ENCODE measurements around the gene GMDS.

The GMDS gene

DNA sequence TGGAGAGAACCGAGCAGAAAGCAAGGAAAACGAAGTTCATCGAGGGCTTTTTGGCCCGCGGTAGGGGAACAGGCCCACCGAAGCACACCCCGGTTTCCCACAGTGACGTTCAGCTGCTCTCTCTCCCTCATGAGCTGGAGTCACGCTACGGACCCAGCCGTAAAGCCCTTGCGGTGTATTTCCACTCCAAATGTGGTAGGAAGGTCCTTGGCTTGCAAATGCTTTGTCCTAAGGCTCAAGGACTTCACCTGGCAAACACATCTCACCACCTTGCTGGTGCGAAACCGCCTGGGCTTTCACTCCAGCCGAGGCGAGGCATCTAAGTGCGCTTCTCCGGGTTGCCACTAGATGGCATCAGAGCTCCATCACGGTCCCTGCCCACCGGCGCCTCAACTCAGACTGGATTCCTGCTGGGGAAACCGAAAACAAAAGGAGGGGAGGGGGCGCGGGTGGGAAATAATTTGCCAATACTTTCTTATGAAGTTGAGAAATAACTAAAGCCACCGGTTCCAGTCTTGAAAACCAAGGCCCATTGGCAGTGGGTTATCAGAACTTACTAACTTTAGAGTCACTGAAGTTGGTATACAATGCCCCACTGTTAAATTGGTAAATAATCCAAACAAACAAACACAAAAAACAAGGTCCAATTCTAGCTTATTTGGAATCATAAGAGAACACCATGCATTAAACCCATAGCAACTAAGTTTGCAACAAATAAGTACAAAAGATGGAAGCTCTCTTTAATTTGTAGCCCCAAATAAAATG is 649.1 kb downstream of the GMDS start:
- no peaks in the 10 kb centered on the region for H3K27me3 ChIP-seq (ENCODE audit: low read depth, low read length)
- H3K79me2 ChIP-seq (ENCODE audit: low read length): no peaks in the 10 kb centered on the region
- H3K9ac ChIP-seq (ENCODE audit: low read length): no peak overlapping the region
- H4K20me1 ChIP-seq (ENCODE audit: insufficient read depth, low read length): no peaks in the 10 kb centered on the region
- peak overlapping the region; percentile 66 for H3K4me3 ChIP-seq (ENCODE audit: low read length)
- H3K27ac ChIP-seq (ENCODE audit: low read length): no peak overlapping the region
- H3K36me3 ChIP-seq (replicated peaks; ENCODE audit: low read depth, low read length): no peaks in the 10 kb centered on the region
- H3K4me1 ChIP-seq (ENCODE audit: low read length): 0 out of 2 replicates have a peak, but pooled peaks cover 6% of the 10 kb centered on the region
- no peak overlapping the region for H2AFZ ChIP-seq (ENCODE audit: low read depth, low read length)
- no peaks in the 10 kb centered on the region for H3K9me3 ChIP-seq (ENCODE audit: insufficient read depth, low read length)
- peak overlapping the region; percentile 76 for H3K4me2 ChIP-seq (ENCODE audit: low read length)
- TF ChIP-seq, protein P1, sequence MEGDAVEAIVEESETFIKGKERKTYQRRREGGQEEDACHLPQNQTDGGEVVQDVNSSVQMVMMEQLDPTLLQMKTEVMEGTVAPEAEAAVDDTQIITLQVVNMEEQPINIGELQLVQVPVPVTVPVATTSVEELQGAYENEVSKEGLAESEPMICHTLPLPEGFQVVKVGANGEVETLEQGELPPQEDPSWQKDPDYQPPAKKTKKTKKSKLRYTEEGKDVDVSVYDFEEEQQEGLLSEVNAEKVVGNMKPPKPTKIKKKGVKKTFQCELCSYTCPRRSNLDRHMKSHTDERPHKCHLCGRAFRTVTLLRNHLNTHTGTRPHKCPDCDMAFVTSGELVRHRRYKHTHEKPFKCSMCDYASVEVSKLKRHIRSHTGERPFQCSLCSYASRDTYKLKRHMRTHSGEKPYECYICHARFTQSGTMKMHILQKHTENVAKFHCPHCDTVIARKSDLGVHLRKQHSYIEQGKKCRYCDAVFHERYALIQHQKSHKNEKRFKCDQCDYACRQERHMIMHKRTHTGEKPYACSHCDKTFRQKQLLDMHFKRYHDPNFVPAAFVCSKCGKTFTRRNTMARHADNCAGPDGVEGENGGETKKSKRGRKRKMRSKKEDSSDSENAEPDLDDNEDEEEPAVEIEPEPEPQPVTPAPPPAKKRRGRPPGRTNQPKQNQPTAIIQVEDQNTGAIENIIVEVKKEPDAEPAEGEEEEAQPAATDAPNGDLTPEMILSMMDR (IDR thresholded peaks at IDR 0.05; ENCODE audit: low read depth, low read length): peak; percentile 68
- TF ChIP-seq EZH2phosphoT487 (IDR thresholded peaks at IDR 0.05; ENCODE audit: low read depth): no peak

DNA sequence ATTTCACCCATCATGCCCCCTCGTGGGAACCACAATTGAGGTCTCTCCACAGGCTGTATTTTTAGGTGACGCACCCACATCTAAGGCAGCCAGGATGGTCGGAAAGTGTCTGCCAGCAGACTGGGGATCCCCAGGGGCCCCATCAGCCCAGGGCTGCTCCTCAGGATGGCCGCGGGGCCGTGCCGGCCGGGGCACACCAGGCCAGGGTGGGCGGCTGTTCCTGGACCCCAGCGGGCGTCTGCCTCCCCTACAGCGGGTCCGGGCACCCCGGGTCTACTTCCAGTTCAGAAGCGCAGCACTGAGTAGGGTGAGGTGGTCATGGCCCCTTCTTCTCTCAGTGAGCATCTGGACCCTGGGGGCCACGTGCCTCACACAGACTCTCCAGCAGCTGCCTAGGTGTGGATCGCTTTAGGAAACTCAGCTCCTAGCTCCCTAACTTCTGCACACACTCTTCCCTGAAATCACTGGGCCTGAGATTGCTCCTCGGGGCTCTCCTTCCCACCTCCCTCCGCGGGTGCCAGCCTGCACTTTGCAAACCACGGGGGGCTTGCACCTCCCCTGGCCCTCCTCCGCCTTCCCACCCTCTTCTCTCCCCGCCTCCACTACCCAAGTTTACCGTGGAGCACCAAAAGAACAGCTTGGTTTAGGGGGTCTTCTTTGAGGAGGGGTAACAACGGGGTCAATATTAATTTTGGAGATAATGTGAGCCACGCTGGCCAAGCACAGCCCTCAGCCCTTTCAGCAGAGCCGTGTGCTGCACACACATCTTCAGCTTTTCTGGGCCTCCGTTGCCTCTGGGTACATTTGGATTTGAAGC is 649.9 kb downstream of the GMDS start:
- no peak overlapping the region for H3K27ac ChIP-seq (ENCODE audit: low read length)
- H4K20me1 ChIP-seq (ENCODE audit: insufficient read depth, low read length): no peaks in the 10 kb centered on the region
- H3K4me2 ChIP-seq (ENCODE audit: low read length): peak overlapping the region; percentile 76
- H3K4me3 ChIP-seq (ENCODE audit: low read length): peak overlapping the region; percentile 66
- no peaks in the 10 kb centered on the region for H3K9me3 ChIP-seq (ENCODE audit: insufficient read depth, low read length)
- H2AFZ ChIP-seq (ENCODE audit: low read depth, low read length): no peak overlapping the region
- 0 out of 2 replicates have a peak, but pooled peaks cover 6% of the 10 kb centered on the region for H3K4me1 ChIP-seq (ENCODE audit: low read length)
- no peak overlapping the region for H3K9ac ChIP-seq (ENCODE audit: low read length)
- H3K79me2 ChIP-seq (ENCODE audit: low read length): no peaks in the 10 kb centered on the region
- H3K36me3 ChIP-seq (replicated peaks; ENCODE audit: low read depth, low read length): no peaks in the 10 kb centered on the region
- TF ChIP-seq, protein P1 (IDR thresholded peaks at IDR 0.05; ENCODE audit: low read depth, low read length): no peak
- no peak for TF ChIP-seq EZH2phosphoT487 (IDR thresholded peaks at IDR 0.05; ENCODE audit: low read depth)
- no peaks in the 10 kb centered on the region for H3K27me3 ChIP-seq (ENCODE audit: low read depth, low read length)

DNA sequence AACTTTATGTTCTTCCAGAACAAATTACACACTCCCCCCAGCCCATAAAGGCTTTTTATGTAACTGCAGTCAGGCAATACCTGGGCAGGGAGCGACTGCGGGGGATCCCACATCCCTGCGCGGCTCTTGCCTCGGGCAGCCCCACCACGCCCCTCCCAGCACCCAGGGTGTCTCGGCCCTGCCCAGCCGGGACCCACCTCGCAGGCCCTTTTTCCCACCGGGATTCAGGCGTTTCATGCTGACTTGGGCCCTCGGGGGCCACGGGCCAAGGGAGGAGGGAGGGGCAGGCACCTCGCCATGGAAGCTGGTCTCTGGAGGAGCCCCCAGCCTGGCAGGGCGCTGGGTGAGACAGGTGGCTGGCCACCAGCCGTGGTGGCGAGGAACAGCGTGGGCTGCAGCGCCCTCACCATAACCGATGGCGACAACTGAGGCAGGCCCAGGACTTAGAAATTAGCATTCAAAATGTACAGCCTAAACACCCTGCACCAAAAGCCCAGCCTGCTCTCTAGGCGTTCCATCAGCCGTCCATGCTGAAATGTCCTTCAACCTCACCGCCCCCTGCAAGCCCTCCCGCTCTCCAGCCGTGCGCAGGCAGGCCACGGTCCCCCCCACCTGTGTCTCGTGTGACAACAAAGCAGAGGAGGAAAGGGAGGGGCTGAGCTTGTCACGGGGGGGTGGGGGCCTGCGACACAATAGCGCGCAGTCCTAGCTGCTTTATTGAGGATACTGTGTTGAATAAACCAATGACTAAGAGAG is 650.8 kb downstream of the GMDS start:
- Histone ChIP-seq H3K4me3 (ENCODE audit: low read length) (no peak overlapping the region), H3K4me2 (ENCODE audit: low read length) (no peak overlapping the region), H3K9me3 (ENCODE audit: insufficient read depth, low read length) (no peaks in the 10 kb centered on the region), H3K27ac (ENCODE audit: low read length) (no peak overlapping the region), H3K27me3 (ENCODE audit: low read depth, low read length) (no peaks in the 10 kb centered on the region), H2AFZ (ENCODE audit: low read depth, low read length) (no peak overlapping the region), H3K36me3 (replicated peaks; ENCODE audit: low read depth, low read length) (no peaks in the 10 kb centered on the region), H3K79me2 (ENCODE audit: low read length) (no peaks in the 10 kb centered on the region), H4K20me1 (ENCODE audit: insufficient read depth, low read length) (no peaks in the 10 kb centered on the region), H3K9ac (ENCODE audit: low read length) (no peak overlapping the region), H3K4me1 (ENCODE audit: low read length) (0 out of 2 replicates have a peak, but pooled peaks cover 6% of the 10 kb centered on the region)
- TF ChIP-seq EZH2phosphoT487 (IDR thresholded peaks at IDR 0.05; ENCODE audit: low read depth): no peak
- TF ChIP-seq, protein P1 (IDR thresholded peaks at IDR 0.05; ENCODE audit: low read depth, low read length): no peak

All from OCI-LY3 (cell line).